Sigmoid colon (tissue), 7 donors: Measurements from ENCODE around the gene CPVL. TPM values are rescaled to one million over a fixed set of nuclear protein-coding genes. Genes with fewer than 3 reads are reported as not detected.

ENCODE experiments used
- DNase-seq: peaks from one replicate; pipeline ENCODE4 v3.0.0-alpha.2; 2019
- H3K27ac ChIP-seq, 4 donors: fragments of 200-600 bp; sonication (generic); one replicate each; pipeline ENCODE4 v1.5.1; 2016 to 2019; ENCODE audit warnings: mild to moderate bottlenecking in 1 of 4
- H3K27me3 ChIP-seq, 3 donors: fragments of 200-600 bp; sonication (generic); one replicate each; pipeline ENCODE4 v1.5.1; 2019; ENCODE audit warnings: mild to moderate bottlenecking in 1 of 3
- H3K36me3 ChIP-seq, 4 donors: fragments of 200-600 bp; sonication (generic); one replicate each; pipeline ENCODE4 v1.5.1; 2016 to 2019
- H3K4me1 ChIP-seq, 4 donors: fragments of 200-600 bp; sonication (generic); one replicate each; pipeline ENCODE4 v1.5.1; 2017 to 2019
- H3K4me3 ChIP-seq, 4 donors: fragments of 200-600 bp; sonication (generic); one replicate each; pipeline ENCODE4 v1.5.1; 2017 to 2019; ENCODE audit warnings: mild to moderate bottlenecking in 2 of 4, moderate library complexity in 1 of 4
- H3K9me3 ChIP-seq, 4 donors: fragments of 200-600 bp in 3 of 4; sonication (generic) in 3 of 4; one replicate each; pipeline versions ENCODE4 v1.5.1 to v1.6.1; 2013 to 2019
- CTCF ChIP-seq, 4 experiments: fragments of 450-650 bp in 3 of 4; fragments of 200-600 bp in 1 of 4; IDR thresholded peaks; one replicate each; pipeline ENCODE4 v1.5.1; 2016 to 2019; ENCODE audit warnings: antibody characterized with exemption in 4 of 4, mild to moderate bottlenecking in 3 of 4, moderate library complexity in 2 of 4
- EP300 ChIP-seq, 4 donors: sonication (generic); formaldehyde crosslinking; IDR thresholded peaks; one replicate each; pipeline ENCODE4 v1.6.1; 2017; ENCODE audit warnings: antibody characterized with exemption in 4 of 4
- POLR2A ChIP-seq, 2 donors: fragments of 450-650 bp; IDR thresholded peaks; one replicate each; pipeline ENCODE4 v1.6.1; 2016; ENCODE audit warnings: antibody characterized with exemption in 2 of 2, mild to moderate bottlenecking in 2 of 2, moderate library complexity in 2 of 2
- POLR2AphosphoS5 ChIP-seq, 4 donors: sonication (generic); formaldehyde crosslinking; IDR thresholded peaks; one replicate each; pipeline ENCODE4 v1.6.1; 2017; ENCODE audit warnings: antibody characterized with exemption in 4 of 4
- WGBS, 2 donors: extraction: QIAGEN DNeasy Blood & Tissue Kit; methylation state at CpG; one replicate each; pipeline ENCODE4 v1.1.7; 2013; 5-methylcytosine and 5-hydroxymethylcytosine counted together
- intact Hi-C: fragments of 100-400 bp; cut with DNase I; formaldehyde crosslinking; loops from one replicate; pipeline ENCODE4 v1.15.1; 2023
- polyA plus RNA-seq, 3 donors: library from polyadenylated mRNA; stranded (reverse); fragments of 200-250 nt; gene quantifications; one replicate each; pipeline ENCODE4 v1.2.3, GENCODE V29; 2013
- total RNA-seq, 4 donors: library from RNA; depleted of rRNA; stranded (reverse); fragments of >200 nt; gene quantifications; one replicate each; pipeline ENCODE4 v1.1.0, GENCODE V29; 2016
- donor health status: healthy with polysubstance abuse.
- donor health status: Bipolar disorder and iron deficiency.
- donor health status: healthy.

CPVL gene
- total and polyA plus RNA-seq, 7 donors: 5.4 to 38.8 (median 20.0) TPM

GRCh38 chr7:29139191-29139590, 7.1 kb downstream of the CPVL start:
- H3K9me3 ChIP-seq: no peaks in the 10 kb centered on the region
- H3K27me3 ChIP-seq: peaks cover 0 to 6% (median 0%) of the 10 kb centered on the region in 3 donors
- H3K4me3 ChIP-seq: no peak overlapping the region
- no peaks in the 10 kb centered on the region for H3K36me3 ChIP-seq
- intact Hi-C loops: no loop called here
- DNase-seq: no peak
- 89 to 92% methylated on average over 2 of the region's 2 CpGs for WGBS, 2 donors
- no peaks in the 10 kb centered on the region for H3K4me1 ChIP-seq
- TF ChIP-seq EP300 (IDR thresholded peaks at IDR 0.05) (no peak), POLR2A (IDR thresholded peaks at IDR 0.05) (no peak), POLR2AphosphoS5 (IDR thresholded peaks at IDR 0.05) (no peak), CTCF (IDR thresholded peaks at IDR 0.05) (no peak)
- H3K27ac ChIP-seq: no peak overlapping the region

- Histone ChIP-seq H3K27me3 (peaks cover 0 to 3% (median 0%) of the 10 kb centered on the region in 3 donors), H3K4me3 (no peak overlapping the region), H3K4me1 (no peaks in the 10 kb centered on the region), H3K27ac (no peak overlapping the region), H3K36me3 (no peaks in the 10 kb centered on the region), H3K9me3 (no peaks in the 10 kb centered on the region)
- no peak for DNase-seq
- TF ChIP-seq POLR2AphosphoS5 (IDR thresholded peaks at IDR 0.05) (no peak), CTCF (IDR thresholded peaks at IDR 0.05) (no peak), EP300 (IDR thresholded peaks at IDR 0.05) (no peak), POLR2A (IDR thresholded peaks at IDR 0.05) (no peak)
- intact Hi-C loops: no loop called here
- WGBS, 2 donors: 67 to 78% methylated on average over 4 of the region's 4 CpGs
These were observed 7.7 kb downstream of the CPVL start for GRCh38 chr7:29138588-29138987.

GRCh38 chr7:29135846-29136245, 10.5 kb downstream of the CPVL start:
- intact Hi-C loops: no loop called here
- H3K9me3 ChIP-seq: no peaks in the 10 kb centered on the region
- no peak overlapping the region for H3K27ac ChIP-seq
- no peak overlapping the region for H3K4me3 ChIP-seq
- TF ChIP-seq POLR2AphosphoS5 (IDR thresholded peaks at IDR 0.05) (no peak), EP300 (IDR thresholded peaks at IDR 0.05) (no peak), POLR2A (IDR thresholded peaks at IDR 0.05) (no peak), CTCF (IDR thresholded peaks at IDR 0.05) (no peak)
- H3K36me3 ChIP-seq: no peaks in the 10 kb centered on the region
- H3K27me3 ChIP-seq: no peaks in the 10 kb centered on the region
- DNase-seq: no peak
- H3K4me1 ChIP-seq: no peaks in the 10 kb centered on the region
- WGBS, 2 donors: 88 to 95% methylated on average over 1 of the region's 1 CpG

- no peaks in the 10 kb centered on the region for H3K9me3 ChIP-seq
- no peak overlapping the region for H3K27ac ChIP-seq
- no peaks in the 10 kb centered on the region for H3K36me3 ChIP-seq
- intact Hi-C loops: no loop called here
- no peak for DNase-seq
- no peak for TF ChIP-seq POLR2AphosphoS5 (IDR thresholded peaks at IDR 0.05)
- TF ChIP-seq POLR2A (IDR thresholded peaks at IDR 0.05): no peak
- no peak for TF ChIP-seq CTCF (IDR thresholded peaks at IDR 0.05)
- TF ChIP-seq EP300 (IDR thresholded peaks at IDR 0.05): no peak
- H3K27me3 ChIP-seq: no peaks in the 10 kb centered on the region
- H3K4me1 ChIP-seq: no peaks in the 10 kb centered on the region
- 91% methylated on average over 3 of the region's 3 CpGs for WGBS, 2 donors
- H3K4me3 ChIP-seq: no peak overlapping the region
These were observed 13.4 kb downstream of the CPVL start for GRCh38 chr7:29132980-29133379.

GRCh38 chr7:29131678-29132077, 14.7 kb downstream of the CPVL start:
- Histone ChIP-seq H3K27ac (no peak overlapping the region), H3K4me3 (no peak overlapping the region), H3K4me1 (no peaks in the 10 kb centered on the region), H3K9me3 (no peaks in the 10 kb centered on the region), H3K36me3 (no peaks in the 10 kb centered on the region), H3K27me3 (no peaks in the 10 kb centered on the region)
- intact Hi-C loops: no loop called here
- WGBS, 2 donors: 94% methylated on average over 5 of the region's 5 CpGs
- DNase-seq: no peak
- TF ChIP-seq POLR2AphosphoS5 (IDR thresholded peaks at IDR 0.05) (no peak), EP300 (IDR thresholded peaks at IDR 0.05) (no peak), CTCF (IDR thresholded peaks at IDR 0.05) (no peak), POLR2A (IDR thresholded peaks at IDR 0.05) (no peak)
